GM21529 (cell line): ENCODE results near the gene IFNK.

Source experiments
- ATAC-seq: cut with Tn5 transposase; IDR thresholded peaks from one replicate; pipeline ENCODE4 v1.9.1; 2021; ENCODE audit not compliant: unreplicated experiment

IFNK gene

DNA sequence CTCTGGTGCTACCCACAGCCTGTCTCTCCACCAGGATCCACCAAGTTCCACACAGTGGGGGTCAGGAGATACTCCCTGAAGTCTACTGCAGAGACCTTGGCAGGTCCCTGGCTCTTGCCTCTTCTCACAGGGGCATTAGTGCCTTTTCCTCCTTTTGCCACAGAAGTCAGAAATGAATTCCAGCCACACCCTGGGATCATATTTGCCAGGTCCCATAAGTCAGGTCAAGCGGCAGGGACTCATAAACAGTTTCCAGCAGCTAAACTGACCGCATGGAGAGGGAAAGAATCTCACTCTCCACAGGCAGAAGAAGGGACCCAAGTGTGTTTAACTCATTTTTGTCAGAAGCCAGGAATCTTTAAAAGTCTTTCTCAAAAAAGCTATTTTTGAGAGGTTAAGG lies 13.3 kb upstream of the IFNK start:
- no peak for ATAC-seq

DNA sequence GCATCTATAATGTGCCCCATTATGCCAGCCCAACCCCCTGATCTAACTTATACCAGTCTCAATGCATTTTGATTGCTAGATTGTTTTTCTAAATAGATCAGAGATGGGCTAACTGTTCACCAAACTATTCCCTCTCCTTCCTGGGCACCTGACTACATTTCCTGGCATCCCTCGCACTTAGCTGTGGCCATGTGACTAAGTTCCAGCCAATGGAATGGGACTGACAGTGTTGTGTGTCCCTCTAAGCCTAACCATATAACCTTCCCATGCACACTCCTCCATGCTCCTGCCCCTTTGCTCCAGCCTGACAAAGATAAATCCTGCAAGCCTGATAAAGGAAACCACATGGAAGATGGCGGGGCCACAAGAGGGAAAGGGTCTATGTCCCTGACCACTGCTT lies 12.3 kb upstream of the IFNK start:
- no peak for ATAC-seq

DNA sequence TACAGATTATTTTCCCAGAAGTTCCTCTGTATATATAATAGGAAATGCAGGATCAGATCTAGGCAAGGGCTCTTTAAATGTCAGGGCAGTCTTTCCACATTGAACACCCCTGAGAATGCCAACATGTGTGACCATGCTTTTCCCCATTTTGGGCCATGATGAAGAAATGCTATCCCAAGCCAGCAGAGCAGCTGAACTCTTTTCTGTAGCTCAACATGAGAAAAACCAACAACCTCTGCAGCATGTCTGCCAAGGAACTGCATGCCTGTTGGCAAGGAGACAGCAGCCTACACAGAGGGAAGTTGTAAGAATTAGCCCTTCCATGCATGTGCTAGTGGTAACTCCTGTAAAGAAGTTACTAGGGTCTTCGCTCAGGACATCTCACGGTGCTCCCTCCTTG lies 9.5 kb upstream of the IFNK start:
- no peak for ATAC-seq

DNA sequence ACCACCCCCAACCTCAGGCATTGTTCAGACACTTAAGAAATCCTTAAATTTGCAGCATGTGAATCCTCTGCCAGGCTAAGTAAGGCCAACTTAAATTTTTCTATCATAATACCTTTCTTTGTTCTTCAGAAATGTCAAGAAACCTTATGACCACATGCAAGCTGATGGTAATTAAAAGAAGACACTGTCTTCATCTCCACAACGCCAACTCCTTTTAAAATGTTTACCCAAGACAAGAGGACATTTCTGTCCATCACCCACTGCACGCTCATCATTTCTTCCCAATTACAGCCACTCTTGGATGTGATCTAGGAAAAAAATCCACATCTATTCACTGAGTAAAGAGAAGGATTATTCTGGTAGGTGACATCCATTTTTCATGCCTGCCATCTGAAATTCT lies 6.1 kb upstream of the IFNK start:
- no peak for ATAC-seq

DNA sequence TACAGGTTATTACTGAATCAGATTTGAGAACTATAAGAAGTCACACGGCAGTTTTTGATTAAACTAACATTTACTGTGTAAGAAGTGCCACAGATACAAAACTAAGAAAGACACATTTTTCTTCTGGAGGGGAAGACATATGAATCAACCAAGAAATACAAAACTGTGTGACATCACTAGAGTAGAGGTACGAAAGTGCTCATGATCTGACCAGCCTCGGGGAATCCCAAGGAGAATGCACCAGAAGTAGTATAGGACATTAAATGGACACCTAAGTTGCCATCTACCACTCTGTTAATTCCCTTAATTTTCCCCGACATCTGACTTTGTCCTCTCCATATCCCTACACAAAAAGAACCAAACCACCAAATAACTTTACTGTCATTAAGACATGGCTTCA lies 5.3 kb upstream of the IFNK start:
- no peak for ATAC-seq

DNA sequence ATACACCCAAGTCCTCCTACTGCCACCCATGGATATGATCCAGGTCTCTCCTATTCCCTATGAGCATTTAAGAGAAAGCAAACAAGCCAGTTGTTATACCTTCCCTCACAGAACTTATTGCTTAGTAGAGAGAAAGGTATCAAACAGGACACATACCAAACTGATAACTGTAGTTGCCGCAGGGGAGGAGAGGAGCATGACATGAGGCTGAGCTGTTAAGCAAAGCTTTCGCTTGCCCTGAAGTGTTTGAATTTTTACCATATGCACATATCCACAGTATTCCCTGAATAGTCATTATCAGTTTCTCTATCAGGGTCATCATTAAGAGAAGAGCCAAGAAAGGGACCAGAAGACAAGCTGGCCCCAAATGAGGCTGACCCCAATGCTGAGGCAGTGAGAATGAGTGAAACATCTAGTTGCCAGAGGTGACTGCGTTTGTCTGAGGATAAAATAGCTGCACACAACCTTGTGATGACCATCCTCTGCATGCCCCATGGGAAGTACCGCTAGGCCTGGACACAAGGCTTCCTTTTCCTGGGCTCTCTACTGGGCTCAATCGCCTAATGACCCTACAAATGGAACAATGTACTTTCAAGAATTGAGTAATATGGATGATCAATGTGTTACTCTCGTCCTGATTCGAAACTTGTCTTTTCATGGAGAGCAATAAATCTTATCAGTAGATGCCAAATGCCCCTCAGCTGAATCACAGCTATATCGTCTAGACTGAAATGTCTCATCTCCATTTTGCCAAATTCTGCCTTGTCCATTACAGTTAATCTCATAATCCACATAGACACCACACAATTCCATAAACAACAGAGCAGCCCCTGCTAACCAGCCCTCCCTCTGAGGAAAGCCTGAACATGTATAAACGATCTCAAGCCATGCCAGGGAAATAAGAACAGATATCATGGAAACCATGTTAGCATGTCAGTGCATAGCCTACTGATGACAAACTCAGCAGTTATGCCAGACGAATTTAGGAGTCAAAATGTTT lies 4.3 kb upstream of the IFNK start:
- no peak for ATAC-seq

DNA sequence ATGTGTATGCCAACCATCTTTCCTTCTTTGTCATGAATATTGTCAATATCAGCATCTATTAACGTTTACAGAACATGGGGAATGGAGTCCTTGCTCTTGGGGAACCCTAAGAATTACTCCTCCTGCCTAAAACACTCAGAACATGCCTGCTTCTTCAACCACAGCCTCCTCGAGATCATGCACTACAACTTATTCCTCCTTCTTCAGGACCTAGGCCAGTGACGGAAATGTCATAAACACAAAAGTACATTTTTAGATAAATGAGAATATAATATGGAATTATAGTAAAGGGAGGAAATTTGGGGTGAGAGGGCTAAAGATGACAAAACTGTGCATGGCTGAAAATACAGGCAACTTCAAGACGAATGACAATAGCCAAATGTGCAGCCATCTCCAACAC lies 3.1 kb upstream of the IFNK start:
- ATAC-seq, result no peak

DNA sequence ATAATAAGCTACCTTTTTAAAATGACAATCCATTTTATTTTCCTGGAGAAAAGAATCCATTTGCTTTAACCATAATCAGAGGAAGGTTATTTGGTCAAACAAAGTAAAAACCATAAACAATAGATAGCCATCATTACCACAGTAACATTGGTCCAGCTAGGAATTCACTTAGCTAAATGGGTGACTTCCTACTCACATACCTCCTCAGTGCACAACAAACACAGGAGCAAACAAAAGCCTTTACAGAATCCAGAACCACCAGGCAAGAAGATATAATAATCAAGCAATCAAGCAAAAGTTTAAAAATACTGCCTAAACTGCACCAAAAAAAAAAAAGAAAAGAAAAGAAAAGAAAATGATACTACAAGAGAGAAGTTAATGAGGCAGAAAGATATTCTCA lies 949 bp upstream of the IFNK start:
- no peak for ATAC-seq

DNA sequence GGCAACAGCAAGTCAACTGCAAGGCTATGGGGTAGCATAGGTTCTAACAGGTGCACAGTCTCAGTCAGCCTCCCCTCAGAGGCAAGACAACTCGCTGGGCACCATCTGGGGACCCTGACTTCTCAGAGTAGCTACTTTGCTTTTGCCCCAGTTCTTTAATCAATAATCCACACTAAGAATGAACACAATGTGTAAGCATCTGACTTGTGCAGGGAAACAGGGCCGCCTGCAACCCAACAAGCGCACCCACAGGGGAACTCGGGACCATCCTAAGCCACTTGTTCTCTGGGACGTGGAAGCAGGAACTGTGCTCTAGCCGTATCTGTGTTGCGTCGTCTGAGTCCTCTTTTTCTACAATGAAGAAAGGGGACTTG lies 3.6 kb downstream of the IFNK start:
- no peak for ATAC-seq

DNA sequence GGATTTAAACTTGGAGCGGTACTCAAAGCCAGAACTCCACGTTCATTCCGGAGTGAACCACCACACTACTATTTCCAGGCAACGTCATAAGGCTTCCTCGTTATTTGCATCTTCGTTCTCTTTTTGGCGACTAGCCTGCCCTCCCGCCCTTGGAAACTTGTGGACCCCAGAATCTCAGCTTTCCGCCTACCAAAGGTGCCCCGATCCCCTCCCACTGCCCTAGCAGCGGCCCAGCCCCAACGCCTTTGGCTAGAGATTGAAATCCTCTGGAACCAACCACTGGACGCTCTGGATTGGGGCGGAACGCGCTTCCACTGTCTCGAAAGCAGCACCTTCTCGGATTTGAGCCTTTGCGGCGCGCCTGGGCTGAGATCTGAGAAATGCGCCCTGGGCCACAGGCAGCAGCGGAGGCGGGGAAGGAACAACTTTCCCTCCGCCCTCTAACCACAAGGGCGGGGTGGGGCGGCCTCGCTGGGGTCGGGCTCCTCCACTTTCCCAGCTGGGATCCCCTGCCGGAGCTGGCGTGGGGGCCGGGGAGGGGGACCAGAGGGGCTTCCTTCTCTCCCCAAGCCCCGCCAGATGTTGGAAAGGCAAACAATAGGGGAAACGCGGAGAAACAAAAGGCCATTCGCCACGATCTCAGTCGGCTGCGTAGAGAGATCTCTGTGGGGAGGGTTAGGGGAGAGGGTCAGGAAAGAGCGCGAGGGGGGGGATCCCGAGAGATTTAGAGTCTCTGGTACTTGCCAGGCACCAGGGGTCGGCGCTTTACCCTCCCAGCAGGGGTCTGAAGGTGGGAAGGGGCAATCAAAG lies 4.2 kb downstream of the IFNK start:
- peak; percentile 55 for ATAC-seq

DNA sequence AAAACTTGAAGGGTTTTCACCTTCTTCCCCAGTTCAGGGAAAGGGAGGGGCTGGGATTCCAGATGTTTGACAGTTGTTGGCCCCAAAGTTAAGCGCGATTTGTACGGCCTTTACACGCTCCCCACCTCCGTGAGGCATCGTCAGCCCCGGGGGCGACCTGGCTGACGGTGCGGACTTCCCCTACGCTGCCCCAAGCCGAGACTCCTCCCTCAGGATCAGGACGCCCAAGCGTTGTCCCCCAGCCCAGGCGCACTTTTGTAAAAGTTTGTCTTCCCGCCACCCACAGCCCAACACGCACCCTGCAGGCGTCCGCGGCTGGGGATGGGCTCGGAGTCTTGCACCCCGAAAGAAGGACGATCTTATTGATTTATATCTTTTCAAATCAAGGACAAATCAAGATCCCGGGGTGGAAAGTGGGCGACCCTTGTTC lies 4.8 kb downstream of the IFNK start:
- ATAC-seq, result peak; percentile 57

DNA sequence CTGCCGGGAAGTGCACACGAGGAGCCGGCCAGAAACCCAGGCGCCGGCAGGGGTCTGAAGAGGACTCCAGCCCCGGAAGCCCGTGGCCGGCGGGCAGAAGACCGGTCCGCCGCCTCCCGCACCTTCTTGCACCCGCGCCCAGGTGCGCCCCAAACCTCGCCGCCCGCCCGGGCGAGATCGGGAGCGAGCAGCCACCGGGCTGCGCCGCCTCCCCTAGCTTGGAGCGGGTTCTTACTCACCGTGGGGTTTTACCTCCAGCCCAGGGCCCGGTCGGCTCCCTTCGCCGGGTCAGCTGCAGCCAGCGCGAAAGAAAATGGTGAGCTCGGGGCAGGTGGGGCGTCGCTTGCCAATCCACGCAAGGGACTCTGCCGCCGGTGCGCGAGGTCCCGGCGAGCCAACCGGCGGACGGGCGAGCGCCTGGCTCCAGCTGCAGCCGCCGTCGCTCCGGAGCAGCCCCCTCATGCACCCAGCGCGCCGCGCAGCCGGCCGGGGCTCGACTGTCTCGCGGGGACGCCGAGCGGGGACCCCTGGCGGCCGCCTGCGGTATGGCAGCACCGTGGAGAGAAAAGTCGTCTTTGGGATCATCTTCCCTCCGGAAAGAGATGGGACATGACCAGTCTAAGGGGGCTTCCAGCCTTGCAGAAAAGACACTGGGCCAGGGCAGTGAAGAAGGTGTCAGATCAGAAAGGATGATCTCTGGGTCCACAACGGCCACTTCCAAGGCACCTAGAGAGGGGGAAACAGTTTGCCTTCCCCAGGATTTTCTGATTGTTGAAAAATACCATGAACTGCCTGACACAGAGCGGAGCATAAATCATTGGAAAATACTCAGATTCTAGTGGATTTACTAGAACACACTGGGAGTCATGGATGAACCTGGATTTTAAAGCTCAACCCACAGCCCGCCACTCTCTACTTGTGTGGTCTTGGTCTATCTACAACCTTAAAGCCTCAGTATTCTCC lies 5.5 kb downstream of the IFNK start, which contains the start of gene MOB3B:
TSS of gene MOB3B (minus strand) at position 499 of the 963 bp plus-strand sequence. CDS start 74,264 bp downstream, outside the sequence.
- ATAC-seq, result peak; percentile 75

DNA sequence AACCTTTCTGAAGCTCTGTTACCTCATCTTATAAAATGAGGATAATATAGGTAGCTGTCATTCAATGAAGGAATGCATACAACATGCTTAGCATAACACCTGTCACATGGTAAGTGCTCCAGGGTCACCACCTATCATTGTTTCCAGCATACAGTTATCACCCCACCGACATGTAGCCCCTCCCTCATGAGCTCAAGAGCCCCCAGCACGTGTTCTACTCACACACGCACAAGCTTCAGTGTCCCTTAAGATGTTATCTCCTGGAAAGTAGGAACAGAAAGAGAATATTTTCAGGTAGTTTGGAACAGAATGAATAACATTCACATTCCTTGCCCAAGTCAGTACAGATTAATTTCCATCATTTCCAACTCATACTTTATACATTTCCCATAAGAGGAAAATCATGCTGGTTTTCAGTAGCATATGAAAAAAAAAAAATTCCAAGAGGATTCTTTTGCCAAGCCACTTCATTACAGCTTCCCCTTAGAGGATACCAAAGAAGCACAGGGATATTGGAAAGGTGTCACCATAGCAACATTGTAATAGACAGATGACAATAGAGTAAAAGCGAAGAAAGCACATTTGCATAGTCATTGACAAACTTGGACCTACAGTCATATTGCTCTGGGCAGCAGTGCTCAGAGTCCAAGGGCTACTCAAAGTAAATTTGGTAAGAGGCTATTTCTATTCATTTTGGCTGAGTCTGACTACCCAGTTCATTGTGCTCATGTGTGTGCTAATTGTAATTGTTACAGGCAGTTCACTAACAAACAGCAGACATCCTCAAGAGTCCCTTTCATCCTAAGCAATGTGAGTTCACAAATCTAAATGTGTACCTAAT lies 7.0 kb downstream of the IFNK start:
- ATAC-seq, result no peak

DNA sequence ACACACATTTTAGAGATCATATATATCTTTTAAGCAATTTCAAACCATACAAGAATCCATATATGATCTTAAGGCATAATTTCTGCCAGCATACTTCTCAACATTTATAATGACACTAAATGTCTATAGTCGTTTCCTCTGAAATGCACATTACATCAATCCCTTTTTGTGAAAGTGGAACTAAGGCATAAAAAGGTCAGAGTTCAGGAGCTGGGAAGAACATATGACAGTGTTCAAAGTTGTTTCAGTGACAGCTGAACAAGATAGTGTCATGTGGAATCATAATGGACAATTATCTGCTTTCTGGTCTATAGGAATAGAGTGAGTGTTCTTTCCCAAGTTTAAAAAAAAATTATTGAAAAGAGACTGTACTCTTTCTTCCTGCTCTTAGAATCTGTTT lies 8.0 kb downstream of the IFNK start:
- no peak for ATAC-seq

DNA sequence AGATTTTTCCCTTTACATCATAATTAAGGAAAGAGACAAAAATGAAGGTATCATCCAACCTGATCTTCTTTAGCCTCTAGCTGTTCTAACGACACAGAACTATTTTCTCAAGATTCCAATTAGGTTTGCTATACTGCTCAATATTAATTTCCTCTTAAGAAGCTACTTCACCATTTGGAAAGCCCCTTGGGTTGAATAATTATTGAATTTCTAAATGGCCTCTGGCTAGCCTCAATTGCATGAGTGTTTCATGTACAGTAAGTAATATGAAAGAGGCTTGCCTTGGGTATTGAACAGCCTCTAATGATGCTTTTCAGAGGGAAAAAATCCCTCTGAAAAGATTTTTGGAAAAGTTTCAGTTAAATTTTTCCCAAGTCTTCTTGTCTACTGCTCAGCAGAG lies 9.2 kb downstream of the IFNK start:
- no peak for ATAC-seq

DNA sequence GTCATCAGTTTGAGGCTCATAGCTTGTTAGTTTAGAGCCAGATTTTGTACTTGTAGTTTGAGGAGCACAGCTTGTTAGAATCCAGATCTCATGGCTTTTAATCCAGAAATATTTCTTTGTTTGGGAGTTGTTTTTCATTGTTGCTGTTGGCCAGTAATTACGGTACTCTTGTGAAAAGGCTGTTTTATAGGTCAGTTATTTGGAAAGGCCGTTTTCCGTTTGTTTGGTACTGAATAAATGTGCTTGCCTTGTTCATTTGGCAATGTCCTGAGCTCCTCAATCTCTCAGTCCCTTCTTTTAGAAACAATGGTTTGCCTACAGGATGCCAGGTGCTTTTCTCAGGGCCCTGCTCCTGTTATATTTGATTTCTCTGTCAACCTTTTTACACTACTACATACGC lies 10.0 kb downstream of the IFNK start:
- ATAC-seq, result no peak

DNA sequence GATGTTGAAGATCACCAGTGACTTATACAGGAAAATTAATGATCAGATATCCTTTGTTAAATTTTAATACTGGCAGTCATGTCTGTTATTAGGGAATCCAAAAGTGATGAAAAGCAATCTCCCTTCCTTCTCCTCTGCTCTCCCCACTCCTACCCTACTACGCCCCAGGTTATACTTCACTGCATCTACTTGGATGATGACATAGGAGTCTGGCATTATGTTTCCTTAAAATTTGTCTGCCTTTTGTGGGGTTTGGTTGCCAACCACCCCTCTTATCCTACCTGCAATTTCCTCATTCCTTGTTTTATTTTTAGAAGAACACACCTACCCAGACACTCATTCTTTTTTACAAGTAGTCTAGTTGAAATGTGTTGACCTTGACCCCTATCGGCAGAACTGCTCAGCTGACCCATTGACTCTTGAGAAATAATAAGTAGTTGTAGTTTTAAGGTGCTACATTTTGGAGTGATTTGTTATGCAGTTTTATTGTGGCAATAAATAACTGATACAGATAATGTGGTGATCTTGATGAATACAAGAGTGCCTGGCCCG lies 10.6 kb downstream of the IFNK start:
- no peak for ATAC-seq

DNA sequence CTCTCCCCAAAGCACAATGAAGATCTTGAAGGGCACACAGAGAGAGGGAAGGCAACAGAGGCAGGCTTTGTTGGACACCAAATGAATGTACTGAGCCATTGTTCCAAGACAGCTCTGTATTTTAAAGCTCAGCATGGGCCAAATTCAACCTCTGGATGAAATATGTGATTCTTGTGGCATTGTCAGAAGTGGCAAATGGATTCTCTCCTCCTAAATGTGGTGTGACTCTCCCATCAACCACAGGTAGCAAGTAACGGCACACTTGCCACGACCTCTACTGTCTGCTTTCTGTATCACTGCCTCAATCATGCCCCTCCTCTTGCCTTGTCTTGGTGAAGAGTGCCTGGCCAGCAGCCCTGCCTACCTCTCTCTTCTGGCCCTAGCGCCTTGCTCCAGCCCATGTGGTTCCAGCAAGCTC lies 11.6 kb downstream of the IFNK start:
- ATAC-seq, result peak; percentile 72

DNA sequence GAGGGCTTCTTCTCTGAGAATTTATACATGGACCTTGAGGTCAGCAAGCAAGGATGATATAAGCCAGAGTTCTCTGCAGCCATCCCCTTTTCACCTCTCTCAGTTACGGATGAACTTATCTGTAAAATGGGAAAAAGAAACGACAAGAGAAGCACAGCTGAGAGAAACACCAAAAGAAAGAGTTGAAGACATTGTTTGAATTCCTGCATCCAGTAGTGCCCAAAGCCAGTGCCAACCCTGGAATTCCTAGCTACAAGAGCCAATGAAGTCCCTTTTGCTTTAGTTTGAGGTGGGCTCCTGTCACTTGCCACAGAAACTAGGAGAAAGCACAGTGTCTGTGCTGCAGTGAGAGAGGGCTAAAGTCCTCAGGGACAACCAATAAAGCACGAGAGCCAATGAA lies 12.1 kb downstream of the IFNK start:
- ATAC-seq, result no peak

DNA sequence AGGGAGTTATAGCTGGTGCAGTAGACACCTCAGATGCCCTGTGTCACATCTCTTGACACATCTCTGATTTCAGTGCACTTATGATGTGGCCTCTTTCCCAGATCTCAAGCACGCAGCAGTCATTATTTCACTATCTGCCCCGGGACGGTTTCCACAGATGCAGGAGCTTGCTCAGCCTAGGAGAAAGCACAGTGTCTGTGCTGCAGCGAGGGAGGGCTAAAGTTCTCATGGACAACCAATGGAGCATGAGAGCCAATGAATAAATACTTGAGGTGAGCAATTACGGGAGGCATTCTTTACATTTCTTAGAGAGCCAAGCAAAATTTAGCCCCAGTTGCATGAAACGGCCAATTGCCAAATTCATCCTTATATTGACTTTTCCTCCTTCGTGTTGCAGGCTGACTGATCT lies 12.9 kb downstream of the IFNK start:
- no peak for ATAC-seq
